SU-DHL-6 (cell line): Measurements from ENCODE around the gene COL5A1.

ENCODE experiments used
- CTCF ChIP-seq: fragments of 200-600 bp; sonication (generic); IDR thresholded peaks from one replicate; pipeline ENCODE4 v1.5.1; 2017; ENCODE audit warnings: antibody characterized with exemption, mild to moderate bottlenecking, low read length, moderate library complexity; ENCODE audit not compliant: insufficient read depth, poor library complexity, severe bottlenecking
- EZH2phosphoT487 ChIP-seq: fragments of 200-600 bp; sonication (generic), shearing (Covaris generic); conservative IDR thresholded peaks from 2 replicates; pipeline ENCODE4 v1.6.1; 2018; ENCODE audit warnings: mild to moderate bottlenecking, antibody characterized with exemption, low read length, moderate library complexity, mixed read lengths

- TF ChIP-seq CTCF (no peak), EZH2phosphoT487 (no peak)
Observed at GRCh38 chr9:134853893-134854292, 212.3 kb downstream of the COL5A1 start.
